ENCODE results near the gene TRAPPC2L.
A peak's percentile ranks its signal among the peaks of the same experiment; 100 is the strongest.

The TRAPPC2L gene, protein sequence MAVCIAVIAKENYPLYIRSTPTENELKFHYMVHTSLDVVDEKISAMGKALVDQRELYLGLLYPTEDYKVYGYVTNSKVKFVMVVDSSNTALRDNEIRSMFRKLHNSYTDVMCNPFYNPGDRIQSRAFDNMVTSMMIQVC

DNA sequence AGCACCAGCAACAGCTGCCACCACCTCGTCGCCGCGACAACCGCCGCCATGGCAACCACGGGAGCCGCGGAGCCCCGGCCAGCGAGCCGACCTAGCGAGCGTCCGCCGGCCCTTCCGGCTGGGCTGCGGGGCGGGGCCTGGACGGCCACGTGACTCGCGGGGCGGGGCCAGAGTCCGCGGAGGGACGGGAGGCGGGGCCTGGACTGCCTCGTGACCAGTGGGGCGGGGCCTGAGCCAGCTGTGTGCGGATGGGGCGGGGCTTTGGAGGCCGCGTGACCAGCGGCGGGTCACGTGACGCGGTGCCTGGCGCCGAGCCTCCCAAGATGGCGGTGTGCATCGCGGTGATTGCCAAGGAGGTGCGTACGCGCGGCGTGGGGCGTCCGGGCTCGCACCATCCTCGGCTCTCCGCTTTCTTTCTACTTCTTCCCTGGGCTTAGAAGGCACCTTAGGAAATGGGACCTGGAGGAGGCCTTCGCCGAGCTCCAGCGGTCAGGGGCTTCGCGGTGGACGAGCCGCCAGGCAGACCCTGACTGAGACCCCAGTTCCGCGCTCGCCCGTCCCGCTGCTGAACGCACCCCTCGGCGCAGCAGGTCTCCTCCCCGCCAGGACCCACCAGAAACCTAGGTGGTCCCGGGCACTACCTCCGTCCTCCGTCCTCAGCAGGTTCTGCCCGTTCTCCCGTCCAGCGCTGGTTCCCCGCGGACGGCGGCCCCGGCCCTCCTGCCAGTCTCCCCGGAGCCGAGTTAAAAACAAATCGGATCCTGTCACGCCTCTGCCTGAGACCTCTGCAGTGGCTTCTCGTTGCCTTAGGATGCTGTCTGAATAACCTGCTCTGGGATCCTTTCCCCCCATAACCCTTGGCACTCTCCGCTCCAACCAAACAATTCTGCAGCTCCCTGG lies at the start of gene TRAPPC2L, which contains the start of gene GALNS:
Gene TRAPPC2L (plus strand): TSS at position 300 of the 900 bp plus-strand sequence. CDS start 24 bp downstream, at position 324.
Gene GALNS (minus strand): TSS at position 120 of the 900 bp plus-strand sequence. CDS start 70 bp downstream, at position 50.
- peak within 1 kb of the TSS; percentile 96 for H3K4me3 ChIP-seq (ENCODE audit: low read depth, low read length)

DNA sequence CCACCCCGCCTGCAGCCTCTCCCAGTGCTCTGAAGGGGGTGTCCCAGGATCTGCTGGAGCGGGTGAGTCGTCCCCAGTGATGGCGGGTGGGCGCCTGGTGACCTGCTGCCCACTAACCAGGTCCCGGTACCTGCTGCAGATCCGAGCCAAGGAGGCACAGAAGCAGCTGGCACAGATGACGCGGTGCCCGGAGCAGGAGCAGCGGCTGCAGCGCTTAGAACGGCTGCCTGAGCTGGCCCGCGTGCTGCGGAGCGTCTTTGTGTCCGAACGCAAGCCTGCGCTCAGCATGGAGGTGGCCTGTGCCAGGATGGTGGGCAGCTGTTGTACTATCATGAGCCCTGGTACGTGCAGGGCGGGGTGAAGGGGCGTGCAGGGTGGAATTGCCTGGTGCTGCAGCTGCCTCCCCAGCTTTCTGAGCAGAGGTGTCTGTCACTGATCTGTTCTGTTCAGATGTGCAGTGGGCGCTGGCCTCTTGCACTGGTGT lies 49.7 kb upstream of the TRAPPC2L start:
- no peak overlapping the region for H3K4me3 ChIP-seq (ENCODE audit: low read depth, low read length)
- TF ChIP-seq, protein P1, sequence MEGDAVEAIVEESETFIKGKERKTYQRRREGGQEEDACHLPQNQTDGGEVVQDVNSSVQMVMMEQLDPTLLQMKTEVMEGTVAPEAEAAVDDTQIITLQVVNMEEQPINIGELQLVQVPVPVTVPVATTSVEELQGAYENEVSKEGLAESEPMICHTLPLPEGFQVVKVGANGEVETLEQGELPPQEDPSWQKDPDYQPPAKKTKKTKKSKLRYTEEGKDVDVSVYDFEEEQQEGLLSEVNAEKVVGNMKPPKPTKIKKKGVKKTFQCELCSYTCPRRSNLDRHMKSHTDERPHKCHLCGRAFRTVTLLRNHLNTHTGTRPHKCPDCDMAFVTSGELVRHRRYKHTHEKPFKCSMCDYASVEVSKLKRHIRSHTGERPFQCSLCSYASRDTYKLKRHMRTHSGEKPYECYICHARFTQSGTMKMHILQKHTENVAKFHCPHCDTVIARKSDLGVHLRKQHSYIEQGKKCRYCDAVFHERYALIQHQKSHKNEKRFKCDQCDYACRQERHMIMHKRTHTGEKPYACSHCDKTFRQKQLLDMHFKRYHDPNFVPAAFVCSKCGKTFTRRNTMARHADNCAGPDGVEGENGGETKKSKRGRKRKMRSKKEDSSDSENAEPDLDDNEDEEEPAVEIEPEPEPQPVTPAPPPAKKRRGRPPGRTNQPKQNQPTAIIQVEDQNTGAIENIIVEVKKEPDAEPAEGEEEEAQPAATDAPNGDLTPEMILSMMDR (IDR thresholded peaks at IDR 0.05; ENCODE audit: low read depth, low read length): no peak

More for the DNA sequence above, at the start of gene TRAPPC2L, which contains the start of gene GALNS:
- TF ChIP-seq, protein P1 (IDR thresholded peaks at IDR 0.05; ENCODE audit: low read depth, low read length): no peak

DNA sequence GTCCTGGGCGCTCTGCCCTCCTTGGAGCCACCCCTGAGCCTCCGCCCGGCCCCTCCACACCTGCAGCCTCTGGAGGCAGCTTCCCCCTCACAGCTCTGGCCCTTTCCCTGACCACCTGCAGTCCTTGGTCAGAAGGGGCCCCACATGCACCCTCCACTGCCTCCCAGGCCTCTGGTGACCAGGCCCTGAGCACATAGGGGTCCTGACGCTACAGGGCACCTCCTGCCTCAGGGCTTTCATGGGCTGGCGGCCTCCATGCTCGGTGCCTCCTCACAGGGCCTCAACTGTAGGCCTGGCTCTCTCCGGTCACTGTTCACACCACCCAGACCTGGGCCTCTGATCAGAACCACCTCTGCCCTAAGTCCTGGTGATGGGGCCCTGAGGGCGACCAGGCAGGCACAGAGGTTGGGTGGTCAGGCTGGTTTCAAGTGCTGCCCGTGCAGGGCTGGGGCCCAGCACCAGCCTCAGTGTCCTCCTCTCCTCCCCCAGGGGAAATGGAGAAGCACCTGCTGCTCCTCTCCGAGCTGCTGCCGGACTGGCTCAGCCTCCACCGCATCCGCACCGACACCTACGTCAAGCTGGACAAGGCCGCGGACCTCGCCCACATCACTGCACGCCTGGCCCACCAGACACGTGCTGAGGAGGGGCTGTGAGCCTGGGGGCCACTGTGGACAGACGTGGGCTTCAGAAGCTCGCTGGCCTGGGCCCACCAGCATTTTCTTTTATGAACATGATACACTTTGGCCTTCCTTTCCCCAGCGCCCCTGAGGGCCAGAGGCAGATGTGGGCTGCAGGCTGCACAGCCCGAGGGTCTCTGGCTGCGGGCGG lies 49.1 kb upstream of the TRAPPC2L start:
- no peak overlapping the region for H3K4me3 ChIP-seq (ENCODE audit: low read depth, low read length)
- TF ChIP-seq, protein P1 (IDR thresholded peaks at IDR 0.05; ENCODE audit: low read depth, low read length): no peak

DNA sequence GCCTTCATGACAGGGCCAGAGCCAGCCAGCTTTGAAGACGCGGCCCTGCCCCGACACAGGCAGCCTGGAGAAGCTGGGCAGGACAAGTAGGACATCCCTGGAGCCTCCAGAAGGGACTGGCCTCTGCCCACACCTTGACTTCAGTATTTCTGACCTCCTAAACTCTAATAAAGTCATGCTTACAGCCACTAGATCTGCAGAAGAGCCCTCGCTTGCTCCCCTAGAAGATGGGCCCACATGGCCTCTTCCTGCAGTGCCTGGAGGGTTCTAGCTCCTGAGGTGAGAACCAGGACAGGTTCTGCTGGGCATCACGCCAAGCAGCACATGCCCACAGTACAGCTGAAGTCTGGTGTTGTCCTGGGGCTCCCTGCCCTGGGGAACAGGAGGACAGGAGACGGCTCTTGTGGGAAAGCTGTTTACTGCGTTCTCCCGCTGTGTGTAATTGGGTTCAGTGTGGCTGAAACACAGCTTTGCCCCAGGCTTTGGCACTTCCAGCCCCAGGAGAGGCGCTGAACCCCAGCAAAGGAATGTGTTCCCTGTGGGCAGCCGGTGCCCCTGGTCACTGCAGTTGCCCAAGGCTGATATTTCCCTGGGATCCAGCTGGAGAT lies 47.8 kb upstream of the TRAPPC2L start:
- TF ChIP-seq, protein P1 (IDR thresholded peaks at IDR 0.05; ENCODE audit: low read depth, low read length): no peak
- H3K4me3 ChIP-seq (ENCODE audit: low read depth, low read length): no peak overlapping the region

DNA sequence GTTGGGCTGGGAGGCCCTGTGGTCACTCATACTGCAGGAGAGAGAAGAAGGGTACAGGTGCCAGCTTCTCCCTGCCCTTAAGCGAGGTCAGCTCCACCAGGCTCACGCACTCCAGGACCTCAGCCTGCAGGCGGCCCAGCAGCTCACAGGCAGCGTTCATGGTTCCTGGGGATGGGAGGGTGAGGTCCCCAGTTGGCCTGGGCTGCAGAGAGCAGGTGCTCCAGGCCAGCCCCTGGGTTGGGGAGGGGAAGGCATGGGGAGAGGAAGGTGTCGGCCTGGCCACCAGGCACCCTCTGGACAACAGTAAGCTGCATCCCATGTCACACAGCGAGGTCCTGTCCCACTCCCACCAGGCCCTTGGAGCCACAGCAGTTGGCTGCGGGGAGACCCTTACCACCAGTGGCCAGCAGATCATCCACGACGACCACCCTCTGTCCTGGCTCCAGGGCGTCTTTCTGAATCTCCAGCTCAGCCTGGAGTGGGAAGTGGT lies 47.2 kb upstream of the TRAPPC2L start:
- TF ChIP-seq, protein P1 (IDR thresholded peaks at IDR 0.05; ENCODE audit: low read depth, low read length): no peak
- H3K4me3 ChIP-seq (ENCODE audit: low read depth, low read length): no peak overlapping the region

DNA sequence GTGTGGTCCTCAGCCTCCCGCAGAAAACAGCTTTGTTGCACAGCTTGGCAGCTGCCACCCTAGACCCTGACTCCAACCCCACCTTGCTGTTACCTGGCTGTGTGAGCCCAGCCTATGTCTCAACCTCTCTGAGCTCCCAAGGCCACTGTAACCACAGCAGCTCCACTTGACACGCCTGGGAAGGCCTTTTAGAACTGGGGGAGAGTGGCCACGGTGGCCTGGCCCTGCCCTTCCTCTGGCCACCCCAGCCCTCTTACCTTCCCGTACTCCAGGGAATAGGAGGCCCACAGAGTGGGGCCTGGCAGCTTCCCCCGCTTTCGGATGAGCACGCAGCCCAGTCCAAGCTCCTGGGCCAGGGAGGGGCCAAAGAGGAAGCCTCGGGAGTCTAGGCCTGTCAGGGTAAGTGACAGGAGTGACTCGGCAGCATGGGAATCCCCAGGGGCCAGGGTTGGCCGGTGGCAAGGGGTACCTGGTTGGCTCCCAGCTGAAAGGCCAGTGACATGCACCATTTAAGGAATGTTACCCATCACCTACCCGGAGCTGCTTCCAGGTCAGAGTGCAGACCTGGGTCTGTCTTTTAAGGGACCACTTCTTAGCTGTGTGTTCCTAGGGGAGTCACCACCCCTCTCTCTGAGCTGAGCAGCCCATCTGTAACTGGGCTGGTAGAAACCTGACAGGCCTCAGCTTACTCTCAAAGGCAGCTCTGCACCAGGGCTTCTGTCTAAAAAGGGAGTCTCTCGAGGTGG lies 46.6 kb upstream of the TRAPPC2L start:
- peak overlapping the region; percentile 65 for H3K4me3 ChIP-seq (ENCODE audit: low read depth, low read length)
- TF ChIP-seq, protein P1 (IDR thresholded peaks at IDR 0.05; ENCODE audit: low read depth, low read length): no peak

Data from WI38 (cell line).